GM23338 (cell line): Measurements from ENCODE around the gene COL15A1.

Source experiments
- CREB1 ChIP-seq: fragments of 250-450 bp; sonication (Bioruptor Pico); IDR thresholded peaks from 2 replicates; pipeline ENCODE4 v1.5.0; 2020; ENCODE audit warnings: low read depth, mild to moderate bottlenecking, moderate library complexity
- CTCF ChIP-seq, 2 experiments: fragments of 200-600 bp in 1 of 2; sonication (generic) in 1 of 2; conservative IDR thresholded peaks; 2 replicates each; pipeline versions ENCODE4 v1.5.1 to v1.6.1; 2016 to 2017; ENCODE audit warnings: antibody characterized with exemption in 2 of 2, low read depth in 2 of 2, mild to moderate bottlenecking in 2 of 2, moderate library complexity in 1 of 2
- EZH2 ChIP-seq: fragments of 200-600 bp; sonication (generic); IDR thresholded peaks from one replicate; pipeline ENCODE4 v1.8.0; 2017; ENCODE audit warnings: antibody characterized with exemption, mild to moderate bottlenecking, low read depth; ENCODE audit not compliant: unreplicated experiment

GRCh38 chr9:99114049-99114440 lies 170.3 kb downstream of the COL15A1 start:
- TF ChIP-seq CTCF (conservative IDR thresholded peaks at IDR 0.05; ENCODE audit: low read depth in 2 of 2) (no peak), CREB1 (CRISPR knock-in tag) (no peak), EZH2 (no peak)
